Activated gamma-delta T cell (primary cell): ENCODE measurements around the gene ZNF277.
"Not testable (repeated sequence)": the region's sequence is repeated elsewhere in the genome, so short reads cannot be mapped to it uniquely, and the experiment has no call there.

Experiments
- DNase-seq: peaks from one replicate; lab custom pipeline; 2025; lab: John Stamatoyannopoulos, UW

The ZNF277 gene

DNA sequence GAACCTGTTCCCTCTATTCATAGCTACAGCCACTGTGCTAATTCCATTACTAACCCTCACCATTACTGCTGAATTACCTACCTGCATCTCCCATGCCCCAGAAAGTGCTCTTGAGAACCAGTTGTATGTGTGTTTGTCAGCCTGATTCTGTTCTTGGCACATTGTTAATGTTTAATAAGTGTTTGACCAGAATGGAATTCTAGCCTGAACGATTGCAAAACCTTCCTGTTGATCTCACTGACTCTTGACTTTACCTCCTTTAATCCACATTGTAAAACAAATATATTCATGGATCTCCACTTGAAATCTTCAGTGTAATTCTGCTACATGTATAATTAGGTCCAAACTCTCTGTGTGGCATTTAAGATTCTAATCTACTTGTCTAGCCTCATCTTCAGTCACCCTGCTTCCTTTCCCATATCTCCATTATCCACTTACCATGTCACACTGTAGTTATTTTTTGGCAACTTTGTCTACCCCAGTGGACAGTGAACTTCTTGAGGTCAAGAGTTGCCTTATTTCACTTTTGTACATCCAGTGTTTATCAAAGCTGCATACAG is 4.9 kb downstream of the ZNF277 start:
- no peak for DNase-seq

DNA sequence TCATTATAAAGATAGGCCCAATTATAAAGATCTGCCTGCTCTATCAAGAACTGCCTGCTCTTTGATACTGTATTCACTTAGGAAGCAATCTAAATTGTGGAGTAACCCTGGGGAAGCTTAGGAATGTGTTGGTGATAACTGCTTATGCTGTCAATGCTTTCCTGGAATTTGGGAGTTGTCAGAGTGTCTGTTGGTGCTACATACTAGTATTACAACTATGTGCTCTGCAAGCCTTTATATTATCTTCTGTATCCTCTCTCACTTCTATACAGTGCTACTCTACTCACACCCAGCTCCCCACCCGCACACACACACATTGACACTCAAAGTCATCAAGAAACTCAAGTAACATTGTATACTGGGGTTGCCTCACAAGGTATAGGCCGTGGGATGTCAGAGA is 6.1 kb downstream of the ZNF277 start:
- DNase-seq: no peak

DNA sequence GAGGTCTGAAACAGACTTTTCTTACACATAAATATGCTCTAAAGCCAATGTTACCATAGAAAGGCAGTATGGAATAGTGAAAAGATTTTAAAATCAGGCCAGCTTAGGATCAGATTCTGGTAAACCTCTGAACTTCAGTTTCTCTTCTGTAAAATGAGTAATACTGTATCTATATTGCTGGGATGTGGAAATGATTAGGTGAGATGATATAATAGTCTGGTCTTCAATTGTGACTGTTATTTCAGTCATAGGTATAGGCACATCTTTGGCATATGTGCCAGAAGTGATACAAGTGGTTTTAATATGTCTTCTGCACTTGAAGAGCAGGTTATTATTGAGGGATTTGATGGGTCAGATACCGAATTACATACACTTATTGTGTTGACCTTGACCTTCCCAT is 7.2 kb downstream of the ZNF277 start:
- no peak for DNase-seq

DNA sequence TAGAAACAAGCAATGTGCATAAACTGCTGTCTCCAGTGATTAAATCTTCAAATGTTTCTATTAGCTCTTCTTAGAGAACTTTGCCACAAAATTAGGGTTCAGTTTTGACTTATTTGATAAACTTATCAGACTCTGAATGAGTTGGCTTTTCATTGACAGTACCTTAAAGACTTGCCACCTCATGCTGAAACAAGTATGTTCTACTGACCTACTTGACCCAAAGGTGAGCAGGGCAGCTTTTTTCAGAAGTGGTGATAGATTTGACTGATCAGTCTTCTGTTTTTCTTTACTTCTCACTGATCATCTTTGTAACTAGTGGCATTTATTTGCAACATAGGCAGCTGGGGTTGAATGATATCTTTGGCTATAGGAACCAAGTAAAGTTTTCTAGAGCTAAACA is 7.8 kb downstream of the ZNF277 start:
- DNase-seq: no peak

DNA sequence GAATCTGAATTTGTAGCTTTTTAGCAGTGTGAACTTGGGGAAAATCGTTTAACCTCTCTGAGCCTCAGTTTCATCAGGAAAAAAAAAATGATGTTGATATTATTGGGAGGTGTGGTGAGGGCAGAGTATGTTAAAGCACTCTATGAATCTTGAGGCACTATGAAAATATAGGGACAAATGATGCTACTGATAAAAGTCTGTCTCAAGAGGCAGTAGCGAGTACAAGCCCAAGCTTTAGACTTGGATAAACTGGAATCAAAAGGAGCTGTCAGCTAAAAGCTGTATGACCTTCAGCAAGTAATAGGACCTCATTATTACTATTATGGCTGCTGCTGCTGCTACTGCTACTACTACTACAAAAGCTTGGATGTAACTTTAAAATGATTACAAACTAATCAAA is 8.4 kb downstream of the ZNF277 start:
- no peak for DNase-seq

DNA sequence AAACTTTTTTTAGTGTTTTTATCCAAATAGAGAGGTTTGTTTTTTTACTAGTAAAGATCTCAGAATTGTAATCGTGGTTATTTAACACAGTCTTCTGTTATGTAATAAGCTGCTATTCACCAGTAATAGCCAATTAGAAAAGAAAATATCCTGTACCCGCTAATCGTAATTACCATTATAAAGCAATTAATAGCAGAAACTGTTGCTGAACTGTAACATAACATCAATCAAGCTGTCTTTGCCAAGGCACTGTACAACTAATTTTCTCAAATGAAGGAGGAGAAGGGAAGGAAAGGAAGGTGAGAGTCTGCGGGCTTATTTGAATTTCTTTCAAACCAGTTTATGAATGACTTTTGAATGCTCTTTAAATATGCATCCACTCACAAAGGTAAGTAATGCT is 9.3 kb downstream of the ZNF277 start:
- no peak for DNase-seq

DNA sequence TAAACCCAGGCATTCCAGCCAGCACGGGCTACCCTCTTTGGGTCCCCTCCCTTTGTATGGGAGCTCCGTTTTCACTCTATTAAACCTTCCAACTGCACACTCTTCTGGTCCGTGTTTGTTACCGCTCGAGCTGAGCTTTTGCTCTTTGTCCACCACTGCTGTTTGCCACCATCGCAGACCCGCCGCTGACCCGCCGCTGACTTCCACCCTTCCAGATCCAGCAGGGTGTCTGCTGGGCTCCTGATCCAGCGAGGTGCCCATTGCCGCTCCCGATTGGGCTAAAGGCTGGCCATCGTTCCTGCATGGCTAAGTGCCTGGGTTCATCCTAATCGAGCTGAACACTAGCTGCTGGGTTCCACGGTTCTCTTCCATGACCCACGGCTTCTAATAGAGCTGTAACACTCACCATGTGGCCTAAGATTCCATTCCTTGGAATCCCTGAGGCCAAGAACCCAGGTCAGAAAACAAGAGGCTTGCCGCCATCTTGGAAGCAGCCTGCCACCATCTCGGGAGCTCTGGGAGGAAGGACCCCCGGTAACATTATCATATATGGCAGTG is 14.5 kb downstream of the ZNF277 start:
- no peak for DNase-seq

DNA sequence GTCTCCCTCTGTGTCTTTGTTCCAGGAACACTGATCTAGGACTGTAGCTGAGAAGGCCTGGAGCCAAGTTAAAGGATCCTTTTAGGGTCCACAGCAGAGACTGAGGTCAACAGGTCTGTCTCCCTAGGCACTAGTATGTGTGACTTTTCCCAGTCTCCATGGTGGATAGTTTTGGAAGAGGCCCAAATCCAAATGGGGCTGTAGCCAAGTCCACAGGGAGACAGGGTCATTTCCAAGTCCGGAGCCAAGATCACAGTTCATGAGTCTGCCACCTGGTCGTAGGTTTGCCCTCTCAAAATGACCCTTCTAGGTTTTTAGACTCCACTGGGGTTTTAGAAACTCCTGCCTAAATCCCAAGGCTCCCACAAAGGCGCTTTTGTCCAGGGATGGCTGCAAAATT is 16.8 kb downstream of the ZNF277 start:
- DNase-seq: no peak

DNA sequence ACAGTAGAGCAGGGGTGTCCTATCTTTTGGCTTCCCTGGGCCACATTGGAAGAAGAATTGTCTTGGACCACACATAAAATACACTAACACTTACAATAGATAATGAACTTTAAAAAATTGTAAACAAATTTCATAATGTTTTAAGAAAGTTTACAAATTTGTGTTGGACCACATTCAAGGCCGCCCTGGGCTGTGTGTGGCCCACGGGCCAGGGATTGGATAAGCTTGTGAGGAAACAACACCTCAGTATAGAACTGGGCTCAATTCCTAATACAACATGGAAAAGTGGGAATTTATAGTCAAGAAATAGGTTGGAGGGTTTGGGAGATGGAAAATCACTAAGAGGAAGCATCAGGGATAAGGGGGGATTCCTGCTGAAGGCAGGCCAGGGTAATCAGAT is 17.7 kb downstream of the ZNF277 start:
- DNase-seq: no peak

DNA sequence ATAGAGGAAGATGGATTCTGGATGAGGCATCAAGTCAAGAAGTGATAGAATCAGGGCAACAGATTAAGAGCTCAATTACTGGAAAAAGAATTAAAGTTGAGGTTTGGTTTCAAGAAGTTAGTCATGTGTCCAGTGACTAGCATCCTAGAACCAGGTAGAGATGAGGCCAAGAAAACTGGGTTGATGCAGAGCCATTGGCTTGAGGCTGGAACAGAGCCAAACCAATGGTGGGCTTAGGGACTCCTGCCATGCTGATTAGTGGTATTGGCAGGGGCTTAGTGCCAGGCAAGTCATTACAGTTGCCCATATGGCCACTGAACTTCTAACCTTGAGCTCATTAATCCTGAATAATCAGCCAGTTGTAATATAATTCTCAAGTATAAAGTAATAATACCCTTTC is 18.5 kb downstream of the ZNF277 start:
- DNase-seq: no peak

DNA sequence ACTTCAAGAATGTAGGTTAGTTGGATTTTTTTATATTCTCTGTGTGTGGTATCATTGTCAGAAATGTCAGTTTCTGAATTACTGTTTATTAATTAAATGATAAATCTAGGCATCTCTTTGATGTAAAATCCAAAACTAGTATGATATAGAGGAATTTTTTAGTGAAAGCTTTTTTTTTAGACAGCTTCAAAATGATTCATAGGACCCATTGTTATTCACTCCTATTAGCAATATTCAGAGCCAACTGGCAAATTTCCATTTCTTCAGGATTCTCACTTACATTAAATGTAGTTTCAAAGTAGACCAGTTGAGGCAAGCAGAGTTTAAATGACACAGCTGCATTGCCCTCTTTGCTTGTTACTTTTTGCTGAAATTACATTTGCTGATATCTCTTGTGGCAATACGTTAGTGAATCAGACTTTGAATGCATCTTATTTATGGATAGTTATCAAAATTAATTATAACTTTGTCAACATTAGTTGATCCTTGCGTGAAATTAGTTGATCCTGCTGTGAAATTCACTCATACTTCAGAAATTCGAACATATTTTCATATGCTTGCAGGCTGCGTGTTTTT is 20.3 kb downstream of the ZNF277 start:
- DNase-seq: no peak

DNA sequence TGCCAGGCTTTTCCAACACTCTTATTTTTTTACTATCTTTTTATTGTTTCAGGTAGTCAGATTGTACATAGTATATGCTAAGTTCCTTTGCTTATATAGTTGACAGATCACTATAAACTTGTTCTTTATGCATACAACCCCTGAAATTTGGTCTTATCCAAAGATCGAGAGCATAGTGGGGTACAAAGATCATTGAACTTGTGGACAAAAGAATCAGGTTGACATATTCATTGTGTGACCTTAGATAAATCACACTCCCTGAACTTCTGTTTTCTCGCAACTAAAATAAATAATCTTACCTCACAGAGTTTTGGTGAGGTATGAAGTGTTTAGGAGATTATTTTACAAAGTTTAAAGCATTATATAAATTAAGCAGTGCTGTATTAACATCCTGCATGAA is 22.1 kb downstream of the ZNF277 start:
- DNase-seq: no peak

DNA sequence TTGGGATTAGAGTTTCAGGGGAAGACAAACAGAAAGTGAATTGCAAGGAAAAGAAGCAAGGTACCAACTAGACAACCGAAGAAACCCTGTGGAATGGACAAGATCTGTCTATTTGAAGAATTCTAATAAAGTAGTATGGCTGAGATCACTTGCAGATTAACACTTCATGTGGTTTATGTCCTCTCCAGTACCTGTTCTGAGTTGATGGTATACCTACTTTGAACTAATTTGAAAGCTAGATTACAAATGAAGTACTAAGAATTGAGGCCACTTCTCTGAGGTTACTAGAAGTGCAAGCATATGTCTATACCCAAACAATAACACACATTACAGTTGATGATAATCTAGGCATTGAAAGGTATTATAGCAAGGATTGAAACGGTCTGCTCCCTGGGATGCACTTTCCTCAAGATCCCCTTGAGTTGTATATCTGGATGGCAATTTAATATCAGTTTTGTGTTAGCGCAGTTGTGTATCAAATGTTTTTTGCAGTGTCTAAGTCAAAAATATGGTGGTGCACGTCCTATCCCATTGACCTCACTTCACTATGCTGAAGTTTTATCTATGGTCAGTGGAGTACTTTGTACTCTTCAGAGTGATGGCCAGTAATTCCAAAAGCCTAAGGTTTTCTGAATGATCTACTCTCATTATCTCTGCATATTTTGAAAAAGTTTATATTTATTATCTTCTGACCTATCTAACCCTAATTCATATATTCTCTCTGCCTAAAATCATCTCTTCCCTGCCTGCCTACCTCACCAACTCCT is 25.9 kb downstream of the ZNF277 start:
- DNase-seq: no peak

DNA sequence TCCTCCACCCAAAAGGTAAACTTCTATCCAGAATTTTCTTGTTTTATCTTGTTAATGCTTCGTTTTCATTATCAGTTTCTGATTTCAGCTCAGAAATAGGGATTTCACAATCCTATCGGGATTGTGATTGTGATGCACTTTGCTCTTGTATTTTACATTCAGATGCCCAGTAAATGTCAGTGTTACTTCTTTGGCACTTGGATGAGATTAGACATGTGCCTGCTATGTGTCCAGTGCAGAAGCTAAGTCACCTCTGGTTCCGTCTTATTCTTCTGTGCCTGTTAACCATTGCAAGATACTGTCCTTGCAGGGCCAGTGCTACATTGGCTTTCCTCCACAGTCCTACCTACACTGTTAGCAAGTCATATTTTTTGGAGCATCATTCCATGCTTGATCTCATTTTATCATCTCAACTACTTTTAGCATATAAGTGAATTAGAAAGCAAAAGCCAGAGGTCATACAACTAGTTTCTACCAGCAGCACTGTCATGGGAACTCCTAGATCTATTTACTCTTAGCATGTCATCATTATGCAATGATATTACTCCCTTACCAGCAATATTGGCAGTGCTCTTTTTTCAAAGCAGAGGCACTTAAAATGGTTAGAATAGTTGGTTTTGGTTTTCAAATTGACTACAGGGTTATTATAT is 26.7 kb downstream of the ZNF277 start:
- DNase-seq: no peak

DNA sequence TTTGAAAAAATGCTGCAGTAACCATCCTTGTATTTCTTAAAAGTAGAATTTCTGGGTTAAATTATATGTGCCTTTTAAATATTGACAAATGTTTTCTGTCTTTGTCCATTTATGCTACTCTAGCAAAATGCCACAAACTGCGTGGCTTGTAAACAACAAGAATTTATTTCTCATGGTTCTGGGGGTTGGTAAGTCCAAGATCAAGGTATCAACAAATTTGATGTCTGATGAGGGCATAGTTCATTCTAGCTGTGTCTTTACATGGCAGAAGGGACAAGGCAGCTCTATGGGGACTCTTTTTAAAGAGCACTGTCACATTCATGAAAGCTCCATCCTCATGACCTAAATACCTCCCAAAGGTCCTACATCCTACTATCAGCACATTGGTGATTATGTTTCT is 27.7 kb downstream of the ZNF277 start:
- DNase-seq: no peak

DNA sequence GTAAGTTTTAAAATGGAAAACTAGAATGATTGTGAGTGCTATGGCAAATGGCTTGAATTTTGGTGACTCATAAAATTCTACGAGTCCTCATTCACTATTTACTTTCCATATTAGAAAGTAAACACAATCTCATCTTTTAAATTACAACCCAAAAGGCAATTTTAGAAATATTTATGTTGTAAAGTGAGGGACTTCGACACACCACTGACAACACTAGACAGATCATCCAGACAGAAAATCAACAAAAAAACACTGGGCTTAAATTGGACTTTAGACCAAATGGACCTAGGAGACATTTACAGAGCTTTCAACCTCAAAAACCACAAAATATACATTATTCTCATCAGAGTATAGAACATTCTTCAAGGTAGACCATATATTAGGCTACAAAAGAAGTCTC is 30.1 kb downstream of the ZNF277 start:
- no peak for DNase-seq

DNA sequence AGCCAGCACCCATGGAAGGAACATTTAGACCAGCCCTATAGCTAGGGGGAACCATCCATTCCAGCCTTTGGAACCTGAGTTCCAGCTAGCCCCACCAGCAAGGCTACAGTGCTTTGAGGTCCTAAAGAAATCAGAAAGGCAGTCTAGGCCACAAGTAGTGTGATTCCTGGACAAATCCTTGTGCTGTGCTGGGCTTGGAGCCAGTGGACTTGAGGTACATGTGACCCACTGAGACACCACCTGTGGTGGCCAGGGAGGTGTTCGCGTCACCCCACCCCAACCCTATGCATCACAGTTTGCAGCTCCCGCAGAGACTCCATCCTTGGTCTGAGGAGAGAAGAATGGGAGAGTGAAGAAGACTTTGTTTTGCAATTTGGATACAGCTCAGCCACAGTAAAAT is 31.8 kb downstream of the ZNF277 start:
- no peak for DNase-seq

DNA sequence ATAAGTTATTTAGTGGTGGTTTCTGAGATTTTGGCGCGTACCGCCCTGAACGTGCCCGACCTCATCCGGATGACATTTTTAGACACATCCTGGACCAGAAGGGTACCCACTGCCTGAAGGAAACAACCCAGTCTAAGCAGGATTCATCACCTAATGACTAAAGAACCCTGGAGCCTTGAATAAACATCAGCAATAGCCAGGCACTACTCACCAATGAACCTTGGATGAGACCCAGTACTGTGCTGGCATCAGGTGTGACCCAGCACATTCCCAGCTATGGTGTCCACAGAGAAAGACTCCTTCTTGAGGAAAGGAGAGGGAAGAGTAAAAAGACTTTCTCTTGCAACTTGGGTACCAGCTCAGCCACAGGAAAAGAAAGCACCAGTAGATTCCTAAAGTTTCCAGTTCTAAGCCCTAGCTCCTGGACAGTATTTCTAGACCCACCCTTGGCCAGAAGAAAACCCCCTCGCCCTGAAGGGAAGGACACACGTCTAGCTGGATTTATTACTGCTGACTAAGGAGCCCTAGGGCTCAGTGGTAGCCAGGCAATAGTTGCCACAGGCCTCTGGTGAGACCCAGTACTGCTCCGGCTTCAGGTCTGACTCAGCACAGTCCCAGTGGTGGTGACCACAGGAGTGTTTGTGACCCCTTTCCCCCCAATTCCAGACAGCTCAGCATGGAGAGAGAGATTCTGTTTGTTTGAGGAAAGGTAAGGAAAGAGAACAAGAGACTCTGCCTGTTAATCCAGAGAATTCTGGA is 32.5 kb downstream of the ZNF277 start:
- no peak for DNase-seq

DNA sequence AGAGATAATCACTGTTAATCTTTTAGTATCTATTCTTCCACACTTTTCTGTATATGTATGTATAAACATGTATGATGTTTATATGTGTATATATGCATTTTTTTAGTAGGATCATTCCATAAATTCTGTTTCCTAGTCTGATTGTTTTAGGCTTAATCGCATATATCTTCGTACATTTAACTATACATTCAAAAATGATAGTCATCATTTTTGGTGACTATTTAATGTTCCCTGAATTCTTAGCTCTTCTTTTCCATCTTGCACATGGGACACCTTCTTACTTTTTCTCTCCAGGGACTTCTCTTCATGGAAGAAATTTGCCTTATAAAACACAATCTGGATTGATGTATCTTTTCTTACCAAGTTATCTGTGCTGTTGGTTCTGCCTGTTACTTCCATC is 42.1 kb downstream of the ZNF277 start:
- DNase-seq: no peak

DNA sequence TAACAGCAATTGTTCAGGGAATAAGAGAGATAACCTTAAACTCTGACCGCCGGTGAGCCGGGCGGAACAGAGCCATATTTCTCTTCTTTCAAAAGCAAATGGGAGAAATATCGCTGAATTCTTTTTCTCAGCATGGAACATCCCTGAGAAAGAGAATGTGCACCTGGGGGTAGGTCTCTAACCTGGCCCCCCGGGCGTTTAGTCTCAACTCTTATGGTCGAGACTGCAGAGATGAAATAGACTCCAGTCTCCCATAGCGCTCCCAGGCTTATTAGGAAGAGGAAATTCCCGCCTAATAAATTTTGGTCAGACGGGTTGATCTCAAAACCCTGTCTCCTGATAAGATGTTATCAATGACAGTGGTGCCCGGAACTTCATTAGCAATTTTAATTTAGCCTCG is 43.5 kb downstream of the ZNF277 start:
- not testable (repeated sequence) for DNase-seq

DNA sequence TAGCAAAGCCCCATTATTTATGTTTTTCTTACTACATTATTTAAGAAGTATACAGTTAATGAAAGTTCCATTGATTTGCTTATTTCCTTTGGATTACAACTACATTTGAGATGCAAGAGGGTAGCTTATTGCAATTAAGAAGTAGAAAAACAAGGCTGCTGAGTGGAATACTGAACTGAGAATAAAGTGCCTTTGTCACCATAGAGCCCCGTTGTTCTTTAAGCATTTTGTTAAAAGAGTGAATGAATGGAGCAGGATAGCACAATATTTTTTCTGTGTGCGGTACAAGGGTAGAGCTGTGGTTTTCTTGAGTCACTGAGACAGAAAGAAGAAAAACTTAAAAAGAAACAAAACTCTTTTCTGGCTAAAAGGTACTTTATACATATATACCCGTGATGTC is 45.6 kb downstream of the ZNF277 start:
- no peak for DNase-seq

DNA sequence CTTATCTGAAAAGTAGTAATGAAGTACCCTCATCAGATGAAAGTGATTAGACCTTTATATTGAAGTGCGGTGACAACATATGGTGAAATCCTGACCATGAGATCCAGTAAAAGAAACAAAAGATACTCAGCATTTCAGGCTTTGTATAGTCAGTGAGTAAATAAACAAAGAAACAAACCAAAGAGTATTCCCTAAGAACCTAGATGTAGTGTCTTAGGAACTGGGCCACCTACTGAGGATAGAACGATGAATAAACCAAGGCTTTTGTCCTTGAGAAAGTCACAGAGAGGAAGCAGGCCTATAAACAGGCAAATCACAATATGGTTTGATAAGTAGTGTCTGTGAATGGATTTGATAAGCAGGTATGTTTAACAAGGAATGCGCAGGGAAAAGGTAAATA is 46.2 kb downstream of the ZNF277 start:
- DNase-seq: no peak
